ENCODE results near the gene HOXD3.

The HOXD3 gene

DNA sequence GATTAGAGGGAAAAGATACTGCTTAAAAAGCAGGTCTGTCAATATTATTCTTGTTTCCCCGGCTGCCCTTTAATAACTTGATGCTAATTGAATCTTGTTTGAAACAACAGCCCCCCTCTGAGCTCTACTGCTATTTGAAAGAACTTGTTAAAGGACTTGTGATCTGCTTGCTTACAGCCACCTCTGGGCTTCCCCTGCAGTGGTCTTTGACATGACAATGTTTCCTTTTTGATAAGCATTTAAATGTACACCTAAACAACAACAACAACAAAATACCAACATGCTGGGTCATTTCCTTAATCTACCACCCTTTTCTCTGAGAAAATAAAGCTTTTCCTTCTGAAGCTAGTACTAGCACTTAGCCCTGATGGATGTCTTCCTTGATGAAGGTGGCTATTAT lies 35.2 kb downstream of the HOXD3 start:
- TF ChIP-seq, protein P1, sequence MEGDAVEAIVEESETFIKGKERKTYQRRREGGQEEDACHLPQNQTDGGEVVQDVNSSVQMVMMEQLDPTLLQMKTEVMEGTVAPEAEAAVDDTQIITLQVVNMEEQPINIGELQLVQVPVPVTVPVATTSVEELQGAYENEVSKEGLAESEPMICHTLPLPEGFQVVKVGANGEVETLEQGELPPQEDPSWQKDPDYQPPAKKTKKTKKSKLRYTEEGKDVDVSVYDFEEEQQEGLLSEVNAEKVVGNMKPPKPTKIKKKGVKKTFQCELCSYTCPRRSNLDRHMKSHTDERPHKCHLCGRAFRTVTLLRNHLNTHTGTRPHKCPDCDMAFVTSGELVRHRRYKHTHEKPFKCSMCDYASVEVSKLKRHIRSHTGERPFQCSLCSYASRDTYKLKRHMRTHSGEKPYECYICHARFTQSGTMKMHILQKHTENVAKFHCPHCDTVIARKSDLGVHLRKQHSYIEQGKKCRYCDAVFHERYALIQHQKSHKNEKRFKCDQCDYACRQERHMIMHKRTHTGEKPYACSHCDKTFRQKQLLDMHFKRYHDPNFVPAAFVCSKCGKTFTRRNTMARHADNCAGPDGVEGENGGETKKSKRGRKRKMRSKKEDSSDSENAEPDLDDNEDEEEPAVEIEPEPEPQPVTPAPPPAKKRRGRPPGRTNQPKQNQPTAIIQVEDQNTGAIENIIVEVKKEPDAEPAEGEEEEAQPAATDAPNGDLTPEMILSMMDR (conservative IDR thresholded peaks at IDR 0.05; ENCODE audit: low read depth), result no peak
- no peak for DNase-seq (ENCODE audit: low spot score)
- H3K27ac ChIP-seq, result no peak overlapping the region
- CTCF ChIA-PET, result interaction anchor here (0.6 to 0.7 kb wide), 3 partner anchors 75 to 269 kb away, joined by 3 read pairs; no protein-coding TSS in a partner anchor
- POLR2A ChIA-PET (ENCODE audit: low non-redundant PET), result no interaction called here

DNA sequence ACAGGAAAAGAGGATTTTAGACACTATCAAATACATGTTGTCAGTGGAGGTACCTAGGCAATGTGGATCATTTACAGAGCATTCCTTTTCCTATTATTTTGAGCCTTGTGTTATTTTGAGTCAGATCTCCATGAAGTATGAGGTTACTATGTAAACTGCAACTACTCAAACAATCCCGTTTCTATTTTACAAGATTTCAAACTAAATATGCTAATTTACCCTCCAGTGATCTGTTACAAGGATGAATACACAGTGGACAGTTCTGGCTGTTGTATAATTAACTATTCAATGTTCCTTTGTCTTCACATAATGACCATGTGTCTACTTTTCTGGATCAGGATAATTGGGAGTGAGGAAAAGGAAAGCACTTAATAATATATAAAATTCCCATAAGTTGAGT lies 35.9 kb downstream of the HOXD3 start:
- H3K27ac ChIP-seq, result no peak overlapping the region
- ChIA-PET POLR2A (ENCODE audit: low non-redundant PET) (no interaction called here), CTCF (interaction anchor here (0.6 kb wide), 1 partner anchor 74 kb away, joined by 3 read pairs; no protein-coding TSS in a partner anchor)
- DNase-seq (ENCODE audit: low spot score), result no peak
- TF ChIP-seq, protein P1 (conservative IDR thresholded peaks at IDR 0.05; ENCODE audit: low read depth), result no peak

DNA sequence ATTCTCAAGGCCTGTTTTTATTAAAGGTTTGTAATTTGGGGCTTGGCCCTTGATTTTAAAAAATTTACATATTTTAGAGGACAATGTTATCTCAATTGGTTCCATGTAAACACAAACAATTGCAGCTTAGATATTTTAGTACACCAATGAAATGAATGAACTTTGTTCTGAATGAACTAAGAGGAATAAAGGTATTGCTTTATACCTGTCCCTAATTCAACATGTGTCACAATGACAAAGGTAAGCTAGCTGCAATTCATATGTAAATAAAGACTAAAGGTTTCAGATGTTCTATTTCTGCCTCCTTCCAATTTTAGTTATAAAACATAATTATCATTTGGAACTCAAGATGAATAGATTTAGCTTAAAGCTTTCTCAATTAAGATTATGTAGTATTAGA lies 42.8 kb downstream of the HOXD3 start:
- TF ChIP-seq, protein P1 (conservative IDR thresholded peaks at IDR 0.05; ENCODE audit: low read depth), result no peak
- H3K27ac ChIP-seq, result no peak overlapping the region
- CTCF ChIA-PET, result interaction anchor here (0.6 kb wide), 2 partner anchors 126 to 400 kb away, joined by 4 to 7 read pairs; no protein-coding TSS in a partner anchor
- POLR2A ChIA-PET (ENCODE audit: low non-redundant PET), result interaction anchor here (1.0 kb wide), 1 partner anchor 11 kb away, joined by 3 read pairs; the partner anchor contains the start of gene HOXD1
- DNase-seq (ENCODE audit: low spot score), result no peak

DNA sequence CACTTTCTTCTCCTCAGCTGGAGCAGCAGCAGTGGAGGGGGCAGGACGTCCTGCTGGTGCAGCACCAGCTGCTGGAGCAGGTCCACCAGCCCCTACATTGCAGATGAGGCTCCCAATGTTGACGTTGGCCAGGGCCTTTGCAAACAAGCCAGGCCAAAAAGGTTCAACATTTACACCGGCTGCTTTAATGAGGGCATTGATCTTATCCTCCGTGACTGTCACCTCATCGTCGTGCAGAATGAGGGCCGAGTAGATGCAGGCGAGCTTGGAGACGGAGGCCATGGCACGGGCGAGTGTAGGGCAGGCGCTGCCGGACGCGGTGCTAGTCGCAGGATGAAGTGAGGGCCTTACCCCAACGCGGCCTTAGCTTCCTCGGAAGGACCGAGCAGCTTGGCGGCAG lies 43.9 kb downstream of the HOXD3 start:
- POLR2A ChIA-PET (ENCODE audit: low non-redundant PET), result no interaction called here
- DNase-seq (ENCODE audit: low spot score), result no peak
- CTCF ChIA-PET, result no interaction called here
- TF ChIP-seq, protein P1 (conservative IDR thresholded peaks at IDR 0.05; ENCODE audit: low read depth), result no peak
- no peak overlapping the region for H3K27ac ChIP-seq

DNA sequence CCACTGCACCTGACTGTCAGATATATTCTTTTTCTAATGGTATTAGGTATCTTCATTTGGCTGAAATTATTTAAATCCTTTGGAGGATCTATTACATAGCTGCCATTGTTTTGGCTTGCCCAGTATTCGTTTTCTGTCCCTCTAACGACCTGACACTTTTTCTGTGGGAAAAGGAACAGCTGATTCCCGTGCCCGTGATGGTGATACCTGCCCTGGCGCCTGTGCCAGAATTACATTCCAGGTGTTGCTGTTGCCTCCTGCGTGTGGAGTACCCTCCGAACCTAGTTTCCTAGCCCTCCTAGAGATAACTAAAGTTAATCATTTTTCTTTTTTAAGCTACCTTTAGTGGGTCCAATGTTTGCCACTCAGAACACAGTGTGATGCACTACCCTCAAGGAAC lies 45.4 kb downstream of the HOXD3 start:
- DNase-seq (ENCODE audit: low spot score), result no peak
- CTCF ChIA-PET, result no interaction called here
- POLR2A ChIA-PET (ENCODE audit: low non-redundant PET), result no interaction called here
- TF ChIP-seq, protein P1 (conservative IDR thresholded peaks at IDR 0.05; ENCODE audit: low read depth), result no peak
- no peak overlapping the region for H3K27ac ChIP-seq

DNA sequence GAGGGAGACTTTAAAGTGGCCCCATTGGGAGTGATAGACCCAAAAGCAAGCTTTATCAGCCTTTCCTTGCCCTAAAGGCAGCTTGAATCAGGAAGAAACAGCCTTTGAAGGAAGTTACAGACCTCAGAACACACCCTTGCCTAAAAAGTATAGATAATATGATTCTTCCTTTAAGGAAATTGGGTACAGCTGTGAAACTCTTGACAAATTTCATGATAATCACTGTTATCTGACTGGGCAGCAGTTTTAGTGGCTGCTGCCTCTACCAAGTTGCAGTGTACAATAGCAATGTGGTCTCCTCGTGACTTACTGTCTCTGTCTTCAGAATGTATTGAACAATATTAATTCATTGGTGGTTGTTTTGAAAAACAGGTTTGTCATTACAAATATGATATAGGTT lies 48.0 kb downstream of the HOXD3 start:
- TF ChIP-seq, protein P1 (conservative IDR thresholded peaks at IDR 0.05; ENCODE audit: low read depth), result no peak

More for the DNA sequence above, 48.0 kb downstream of the HOXD3 start:
- ChIA-PET CTCF (interaction anchor here (0.6 kb wide), 1 partner anchor 11 kb away, joined by 4 read pairs; no protein-coding TSS in a partner anchor), POLR2A (ENCODE audit: low non-redundant PET) (no interaction called here)
- H3K27ac ChIP-seq, result no peak overlapping the region
- DNase-seq (ENCODE audit: low spot score), result no peak

Measured in RWPE1 (cell line).